BJ (cell line): ENCODE data around the gene FLT1. TPM values are rescaled to one million over a fixed set of nuclear protein-coding genes. Genes with fewer than 3 reads are reported as not detected.

ENCODE experiments used
- CTCF ChIA-PET: fragments of 350-600 bp; formaldehyde crosslinking; extraction: SDS; loops from one replicate; lab custom pipeline; 2021; ENCODE audit warnings: antibody characterized with exemption, inconsistent platforms; lab: Yijun Ruan, JAX
- POLR2A ChIA-PET: fragments of 300-600 bp; sonication (Branson Sonifier 250); formaldehyde crosslinking; extraction: SDS; loops from one replicate; lab custom pipeline; 2021; ENCODE audit warnings: antibody characterized with exemption; lab: Charles Lee
- DNase-seq: peaks from one replicate; pipeline ENCODE4 v3.0.0-alpha.2; 2011; ENCODE audit warnings: low read depth
- H3K27me3 ChIP-seq: 2 replicates; pipeline ENCODE4 v1.6.0; 2011; ENCODE audit warnings: low read length; ENCODE audit not compliant: control insufficient read depth, insufficient read depth
- H3K36me3 ChIP-seq: 2 replicates; pipeline ENCODE4 v1.5.1; 2011; ENCODE audit warnings: low read length; ENCODE audit not compliant: control insufficient read depth, insufficient read depth
- H3K4me3 ChIP-seq: 2 replicates; pipeline ENCODE4 v1.5.1; 2011; ENCODE audit warnings: low read depth, mild to moderate bottlenecking, control low read depth, low read length
- CTCF ChIP-seq: IDR thresholded peaks from 2 replicates; pipeline ENCODE4 v1.5.1; 2011; ENCODE audit warnings: low read depth, mild to moderate bottlenecking, control low read depth, inconsistent platforms, low read length, moderate library complexity; ENCODE audit not compliant: insufficient read depth
- polyA plus RNA-seq: library from polyadenylated mRNA; depleted of rRNA; stranded (reverse); fragments of >200 nt; gene quantifications from 2 replicates; pipeline ENCODE4 v1.2.3, GENCODE V29; 2011

Gene FLT1
- polyA plus RNA-seq, 1 experiment: 37.8 TPM

- CTCF ChIA-PET: no interaction called here
- TF ChIP-seq CTCF: no peak
- no peak overlapping the region for H3K4me3 ChIP-seq
- peak; percentile 52 for DNase-seq
- no peaks in the 10 kb centered on the region for H3K36me3 ChIP-seq
- POLR2A ChIA-PET: no interaction called here
- H3K27me3 ChIP-seq: no peaks in the 10 kb centered on the region
These were observed 138.3 kb downstream of the FLT1 start for GRCh38 chr13:28356561-28357021.

- Histone ChIP-seq H3K27me3 (no peaks in the 10 kb centered on the region), H3K36me3 (no peaks in the 10 kb centered on the region), H3K4me3 (no peak overlapping the region)
- POLR2A ChIA-PET: no interaction called here
- CTCF ChIA-PET: interaction anchor here (1.0 kb wide), 1 partner anchor 13 kb away, joined by 3 read pairs; no protein-coding TSS in a partner anchor
- no peak for TF ChIP-seq CTCF
- DNase-seq: no peak
These were observed 139.0 kb downstream of the FLT1 start for GRCh38 chr13:28355822-28356371.

GRCh38 chr13:28355046-28355821 is 139.7 kb downstream of the FLT1 start:
- no peak for DNase-seq
- no peak overlapping the region for H3K4me3 ChIP-seq
- CTCF ChIA-PET: interaction anchor here (1.0 kb wide), 1 partner anchor 13 kb away, joined by 3 read pairs; no protein-coding TSS in a partner anchor
- H3K36me3 ChIP-seq: no peaks in the 10 kb centered on the region
- no peak for TF ChIP-seq CTCF
- H3K27me3 ChIP-seq: no peaks in the 10 kb centered on the region
- POLR2A ChIA-PET: no interaction called here

GRCh38 chr13:28353679-28354078 is 141.2 kb downstream of the FLT1 start:
- Histone ChIP-seq H3K27me3 (no peaks in the 10 kb centered on the region), H3K4me3 (no peak overlapping the region), H3K36me3 (no peaks in the 10 kb centered on the region)
- CTCF ChIA-PET: interaction anchor here (0.6 kb wide), 1 partner anchor 913 kb away, joined by 3 read pairs; no protein-coding TSS in a partner anchor
- DNase-seq: no peak
- TF ChIP-seq CTCF: no peak
- POLR2A ChIA-PET: no interaction called here

- H3K4me3 ChIP-seq: no peak overlapping the region
- ChIA-PET CTCF (no interaction called here), POLR2A (no interaction called here)
- DNase-seq: no peak
- no peaks in the 10 kb centered on the region for H3K27me3 ChIP-seq
- H3K36me3 ChIP-seq: no peaks in the 10 kb centered on the region
- TF ChIP-seq CTCF: no peak
These were observed 144.8 kb downstream of the FLT1 start for GRCh38 chr13:28349907-28350654.
